ENCODE data around the gene AKAP6. TPM values are rescaled to one million over a fixed set of nuclear protein-coding genes. Genes with fewer than 3 reads are reported as not detected.

AKAP6 gene
- total and polyA plus RNA-seq, 2 of the 8 experiments (the other 6 are each of a cell fraction or from before 2014, with no cell fraction given): 0.09 to 0.89 TPM

DNA sequence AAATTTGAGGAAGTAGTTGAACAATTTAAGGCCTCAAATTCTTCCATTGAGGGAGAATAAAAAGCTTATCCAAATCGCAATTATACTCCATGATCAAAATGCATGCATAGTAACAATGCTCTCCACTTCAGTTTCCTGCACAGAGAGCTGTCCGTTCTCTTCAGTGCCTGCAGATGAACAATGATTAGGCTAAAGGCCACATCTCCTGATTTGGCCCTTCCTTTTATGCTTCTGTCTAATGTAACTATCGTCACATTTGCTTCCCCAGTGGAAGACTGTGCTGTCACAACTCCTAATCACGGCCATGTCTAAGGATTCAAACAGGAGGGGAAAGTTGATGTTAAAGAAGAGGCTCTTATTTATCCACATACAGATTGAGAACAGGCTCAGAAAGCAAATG is 496.0 kb downstream of the AKAP6 start:
- Histone ChIP-seq H2BK20ac (ENCODE audit: low read length) (no peak overlapping the region), H3K79me1 (ENCODE audit: low read depth, low read length) (no peaks in the 10 kb centered on the region), H4K5ac (ENCODE audit: insufficient read length, low read depth, low read length) (no peak overlapping the region), H3K27me3 (replicated peaks in 1 of 4; ENCODE audit: control insufficient read depth in 3 of 4, extremely low read depth in 1 of 4, insufficient read depth in 3 of 4, low read length in 3 of 4) (no peaks in the 10 kb centered on the region), H2AFZ (ENCODE audit: low read length) (no peak overlapping the region), H2AK5ac (ENCODE audit: low read depth, low read length) (no peak overlapping the region), H3K4ac (replicated peaks; ENCODE audit: insufficient read length, low read depth, low read length) (no peak overlapping the region), H4K8ac (ENCODE audit: extremely low read depth, insufficient read depth, low read length) (no peak overlapping the region), H3K23ac (ENCODE audit: insufficient read length) (no peak overlapping the region), H4K20me1 (replicated peaks in 1 of 2; ENCODE audit: control insufficient read depth in 1 of 2, insufficient read depth in 2 of 2, low read length in 2 of 2) (no peaks in the 10 kb centered on the region), H3K23me2 (ENCODE audit: low read depth, low read length) (no peaks in the 10 kb centered on the region; the same call in 1 of the 2 replicates), H3K56ac (replicated peaks; ENCODE audit: insufficient read length, low read depth, low read length) (no peak overlapping the region), H2BK15ac (ENCODE audit: low read length) (no peak overlapping the region), H3K79me2 (ENCODE audit: control insufficient read depth in 1 of 2, insufficient read depth in 2 of 2, low read length in 2 of 2) (no peaks in the 10 kb centered on the region), H3K18ac (ENCODE audit: extremely low read depth, low read length) (no peak overlapping the region), H2BK12ac (ENCODE audit: low read depth, low read length) (no peak overlapping the region), H2BK5ac (ENCODE audit: low read depth, low read length) (no peak overlapping the region), H3K9me3 (ENCODE audit: insufficient read depth in 2 of 2, low read depth in 1 of 2, low read length in 1 of 2) (no peaks in the 10 kb centered on the region), H3K9ac (replicated peaks in 1 of 4; ENCODE audit: extremely low read depth in 1 of 4, low read depth in 3 of 4, low read length in 3 of 4) (no peak overlapping the region), H3K4me3 (ENCODE audit: extremely low read depth in 1 of 4, insufficient read depth in 2 of 4, low read depth in 3 of 4, low read length in 4 of 4) (no peak overlapping the region), H3K36me3 (ENCODE audit: control insufficient read depth in 2 of 4, insufficient read depth in 4 of 4, low read length in 3 of 4) (no peaks in the 10 kb centered on the region), H4K91ac (replicated peaks; ENCODE audit: insufficient read length, low read length) (no peak overlapping the region), H3K4me2 (ENCODE audit: insufficient read depth in 1 of 2, low read depth in 2 of 2, low read length in 2 of 2) (no peak overlapping the region), H3K14ac (ENCODE audit: insufficient read length) (no peak overlapping the region), H2BK120ac (replicated peaks; ENCODE audit: low read depth, low read length) (no peak overlapping the region), H3K27ac (ENCODE audit: low read depth, low read length) (no peak overlapping the region), H3K4me1 (replicated peaks in 1 of 4; ENCODE audit: control insufficient read depth in 3 of 4, insufficient read depth in 4 of 4, low read length in 3 of 4) (peaks cover 0 to 5% (median 0%) of the 10 kb centered on the region in 4 experiments; a peak in 2 of 7 replicates)
- CTCF ChIA-PET (ENCODE audit: partially characterized antibody): interaction anchor here (1.1 to 2.0 kb wide), 3 partner anchors 36 to 237 kb away, joined by 3 to 8 read pairs (median 4); no protein-coding TSS in a partner anchor
- POLR2A ChIA-PET (ENCODE audit: partially characterized antibody): no interaction called here
- WGBS, 2 experiments (ENCODE audit: extremely low coverage in 1 of 2, insufficient coverage in 1 of 2, insufficient read length in 1 of 2, insufficient replicate concordance in 2 of 2, low coverage in 1 of 2, low lambda C conversion rate in 2 of 2, missing lambda C conversion rate in 1 of 2): 91% methylated on average over 4 of the region's 4 CpGs; no CpG with 5 or more reads in 1 of the 2 experiments
- DNase-seq (ENCODE audit: low read depth in 1 of 2, low spot score in 2 of 2): no peak
- FAIRE-seq: no peak
- TF ChIP-seq TAF1 (IDR thresholded peaks at IDR 0.05; ENCODE audit: low read depth, low read length): no peak
- TF ChIP-seq, protein P1, sequence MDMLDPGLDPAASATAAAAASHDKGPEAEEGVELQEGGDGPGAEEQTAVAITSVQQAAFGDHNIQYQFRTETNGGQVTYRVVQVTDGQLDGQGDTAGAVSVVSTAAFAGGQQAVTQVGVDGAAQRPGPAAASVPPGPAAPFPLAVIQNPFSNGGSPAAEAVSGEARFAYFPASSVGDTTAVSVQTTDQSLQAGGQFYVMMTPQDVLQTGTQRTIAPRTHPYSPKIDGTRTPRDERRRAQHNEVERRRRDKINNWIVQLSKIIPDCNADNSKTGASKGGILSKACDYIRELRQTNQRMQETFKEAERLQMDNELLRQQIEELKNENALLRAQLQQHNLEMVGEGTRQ (IDR thresholded peaks at IDR 0.05; ENCODE audit: low read length): no peak
- TF ChIP-seq SP4 (IDR thresholded peaks at IDR 0.05; ENCODE audit: low read length): no peak
- no peak for TF ChIP-seq TAF7 (optimal IDR thresholded peaks at IDR 0.05; ENCODE audit: borderline replicate concordance, low read depth, low read length)
- TF ChIP-seq YY1 (IDR thresholded peaks at IDR 0.05; ENCODE audit: low read depth, low read length): no peak
- TF ChIP-seq CHD2 (IDR thresholded peaks at IDR 0.05; ENCODE audit: low read length): no peak
- no peak for TF ChIP-seq SIX5 (IDR thresholded peaks at IDR 0.05; ENCODE audit: low read depth, low read length)
- no peak for TF ChIP-seq BACH1 (IDR thresholded peaks at IDR 0.05; ENCODE audit: low read length)
- no peak for TF ChIP-seq EGR1 (IDR thresholded peaks at IDR 0.05; ENCODE audit: borderline replicate concordance, low read depth, low read length)
- TF ChIP-seq POLR2AphosphoS5 (IDR thresholded peaks at IDR 0.05; ENCODE audit: low read depth, low read length): no peak
- no peak for TF ChIP-seq JUN (IDR thresholded peaks at IDR 0.05; ENCODE audit: low read depth, low read length)
- no peak for TF ChIP-seq PHF8 (conservative IDR thresholded peaks at IDR 0.05; ENCODE audit: low read depth, low read length)
- no peak for TF ChIP-seq EZH2 (IDR thresholded peaks at IDR 0.05; ENCODE audit: low read depth, low read length, severe bottlenecking)
- TF ChIP-seq SRF (IDR thresholded peaks at IDR 0.05; ENCODE audit: low read depth, low read length): no peak
- no peak for TF ChIP-seq CREB1 (IDR thresholded peaks at IDR 0.05)
- no peak for TF ChIP-seq CEBPB (IDR thresholded peaks at IDR 0.05; ENCODE audit: low read depth, low read length)
